H1 (cell line): ENCODE measurements around the gene PAAF1. TPM values are rescaled to one million over a fixed set of nuclear protein-coding genes. Genes with fewer than 3 reads are reported as not detected.

ENCODE experiments used
- CTCF ChIA-PET: fragments of 300-600 bp; sonication (Branson Sonifier 250); formaldehyde crosslinking; loops from one replicate; lab custom pipeline; 2021; ENCODE audit not compliant: partially characterized antibody; lab: Charles Lee
- POLR2A ChIA-PET: fragments of 300-600 bp; sonication (Branson Sonifier 250); formaldehyde crosslinking; loops from one replicate; lab custom pipeline; 2021; ENCODE audit warnings: inconsistent platforms; ENCODE audit not compliant: partially characterized antibody; lab: Charles Lee
- DNase-seq, 2 experiments: peaks; one replicate each; pipeline versions ENCODE4 v3.0.0 to v3.0.0-alpha.2; 2010 to 2022; ENCODE audit warnings: low spot score in 2 of 2, low read depth in 1 of 2, mixed read lengths in 1 of 2
- FAIRE-seq: peaks from 2 replicates; lab custom pipeline; 2011; peaks lifted over from hg19 to GRCh38; lab: Jason Lieb, UNC
- H2AFZ ChIP-seq: 2 replicates; pipeline ENCODE4 v1.8.1; 2012; ENCODE audit warnings: low read length, inconsistent platforms
- H2AK5ac ChIP-seq: 2 replicates; pipeline ENCODE4 v1.6.1; 2013; ENCODE audit warnings: low read depth, low read length
- H2BK120ac ChIP-seq: replicated peaks from 2 replicates; pipeline ENCODE3; 2013; ENCODE audit warnings: low read depth, low read length, inconsistent platforms
- H2BK12ac ChIP-seq: 2 replicates; pipeline ENCODE4 v1.6.1; 2013; ENCODE audit warnings: low read depth, low read length
- H2BK15ac ChIP-seq: 2 replicates; pipeline ENCODE4 v1.6.1; 2013; ENCODE audit warnings: low read length
- H2BK20ac ChIP-seq: 2 replicates; pipeline ENCODE4 v1.6.1; 2013; ENCODE audit warnings: low read length
- H2BK5ac ChIP-seq: 2 replicates; pipeline ENCODE4 v1.6.1; 2013; ENCODE audit warnings: low read depth, low read length
- H3K14ac ChIP-seq: 2 replicates; pipeline ENCODE4 v1.6.1; 2013; ENCODE audit warnings: inconsistent platforms; ENCODE audit not compliant: insufficient read length
- H3K18ac ChIP-seq: 2 replicates; pipeline ENCODE4 v1.6.1; 2013; ENCODE audit warnings: low read length; ENCODE audit errors: extremely low read depth
- H3K23ac ChIP-seq: 2 replicates; pipeline ENCODE4 v1.6.1; 2013; ENCODE audit warnings: inconsistent platforms; ENCODE audit not compliant: insufficient read length
- H3K23me2 ChIP-seq: 2 replicates; pipeline ENCODE4 v1.6.1; 2013; ENCODE audit warnings: low read depth, low read length
- H3K27ac ChIP-seq: 2 replicates; pipeline ENCODE4 v1.6.1; 2011; ENCODE audit warnings: low read depth, low read length, inconsistent platforms
- H3K27me3 ChIP-seq, 4 experiments: replicated peaks in 1 of 4; 1 replicate in 1 of 4; 2 replicates in 3 of 4; pipeline versions ENCODE4 v1.6.1 to v1.8.1; 2011 to 2013; ENCODE audit warnings: low read length in 3 of 4, mild to moderate bottlenecking in 3 of 4, inconsistent platforms in 2 of 4, mixed read lengths in 2 of 4, moderate library complexity in 1 of 4; ENCODE audit not compliant: control insufficient read depth in 3 of 4, insufficient read depth in 3 of 4; ENCODE audit errors: extremely low read depth in 1 of 4
- H3K36me3 ChIP-seq, 4 experiments: 2 replicates each; pipeline versions ENCODE4 v1.6.1 to v1.8.1; 2011 to 2013; ENCODE audit warnings: mild to moderate bottlenecking in 4 of 4, low read length in 3 of 4, moderate library complexity in 2 of 4, control low read depth in 1 of 4, inconsistent platforms in 1 of 4; ENCODE audit not compliant: insufficient read depth in 4 of 4, control insufficient read depth in 2 of 4
- H3K4ac ChIP-seq: replicated peaks from 2 replicates; pipeline ENCODE3; 2013; ENCODE audit warnings: low read length, low read depth, mixed read lengths, inconsistent platforms; ENCODE audit not compliant: insufficient read length
- H3K4me1 ChIP-seq, 4 experiments: replicated peaks in 1 of 4; 1 replicate in 1 of 4; 2 replicates in 3 of 4; pipeline versions ENCODE4 v1.6.1 to v1.8.1; 2011 to 2013; ENCODE audit warnings: low read length in 3 of 4, inconsistent platforms in 2 of 4, mixed read lengths in 1 of 4; ENCODE audit not compliant: insufficient read depth in 4 of 4, control insufficient read depth in 3 of 4
- H3K4me2 ChIP-seq, 2 experiments: 2 replicates each; pipeline versions ENCODE4 v1.6.1 to v1.8.1; 2011 to 2013; ENCODE audit warnings: low read depth in 2 of 2, low read length in 2 of 2, control low read depth in 1 of 2, inconsistent platforms in 1 of 2, mild to moderate bottlenecking in 1 of 2; ENCODE audit not compliant: insufficient read depth in 1 of 2
- H3K4me3 ChIP-seq, 4 experiments: fragments of 200-600, 300-600 bp in 1 of 4; sonication (generic), shearing (Covaris generic), sonication (Bioruptor Twin) in 1 of 4; 2 replicates each; pipeline versions ENCODE4 v1.5.1 to v1.8.1; 2011 to 2016; ENCODE audit warnings: low read length in 4 of 4, low read depth in 3 of 4, control low read depth in 2 of 4, inconsistent platforms in 2 of 4, mild to moderate bottlenecking in 2 of 4, mixed read lengths in 1 of 4, moderate library complexity in 1 of 4; ENCODE audit not compliant: insufficient read depth in 2 of 4; ENCODE audit errors: extremely low read depth in 1 of 4
- H3K56ac ChIP-seq: replicated peaks from 2 replicates; pipeline ENCODE3; 2013; ENCODE audit warnings: low read depth, mild to moderate bottlenecking, mixed read lengths, low read length, inconsistent platforms; ENCODE audit not compliant: insufficient read length
- H3K79me1 ChIP-seq: 2 replicates; pipeline ENCODE4 v1.6.1; 2013; ENCODE audit warnings: low read depth, low read length, control low read depth
- H3K79me2 ChIP-seq, 2 experiments: 2 replicates each; pipeline versions ENCODE4 v1.6.1 to v1.8.1; 2012 to 2013; ENCODE audit warnings: low read length in 2 of 2, mild to moderate bottlenecking in 2 of 2, inconsistent platforms in 1 of 2; ENCODE audit not compliant: insufficient read depth in 2 of 2, control insufficient read depth in 1 of 2
- H3K9ac ChIP-seq, 4 experiments: replicated peaks in 1 of 4; 1 replicate in 1 of 4; 2 replicates in 3 of 4; pipeline versions ENCODE4 v1.6.1 to v1.8.1; 2011 to 2013; ENCODE audit warnings: low read depth in 3 of 4, low read length in 3 of 4, control low read depth in 2 of 4, mild to moderate bottlenecking in 2 of 4, moderate library complexity in 2 of 4, inconsistent platforms in 1 of 4; ENCODE audit errors: extremely low read depth in 1 of 4
- H3K9me3 ChIP-seq, 2 experiments: 2 replicates each; pipeline versions ENCODE4 v1.6.1 to v1.8.1; 2012 to 2013; ENCODE audit warnings: mild to moderate bottlenecking in 2 of 2, moderate library complexity in 2 of 2, control low read depth in 1 of 2, inconsistent platforms in 1 of 2, low read depth in 1 of 2, low read length in 1 of 2, mixed read lengths in 1 of 2; ENCODE audit not compliant: insufficient read depth in 2 of 2
- H4K20me1 ChIP-seq, 2 experiments: replicated peaks in 1 of 2; 2 replicates each; pipeline versions ENCODE3 to v1.8.1; 2011 to 2013; ENCODE audit warnings: inconsistent platforms in 2 of 2, low read length in 2 of 2, mild to moderate bottlenecking in 1 of 2; ENCODE audit not compliant: insufficient read depth in 2 of 2, control insufficient read depth in 1 of 2
- H4K5ac ChIP-seq: 2 replicates; pipeline ENCODE4 v1.6.1; 2013; ENCODE audit warnings: low read length, low read depth, mixed read lengths, inconsistent platforms; ENCODE audit not compliant: insufficient read length
- H4K8ac ChIP-seq: 2 replicates; pipeline ENCODE4 v1.8.0; 2013; ENCODE audit warnings: mild to moderate bottlenecking, moderate library complexity, low read length, inconsistent platforms; ENCODE audit not compliant: insufficient read depth; ENCODE audit errors: extremely low read depth
- H4K91ac ChIP-seq: replicated peaks from 2 replicates; pipeline ENCODE3; 2013; ENCODE audit warnings: low read length, mixed read lengths, inconsistent platforms; ENCODE audit not compliant: insufficient read length
- KDM5A ChIP-seq: fragments of 200-600 bp; IDR thresholded peaks from 2 replicates; pipeline ENCODE4 v1.7.1; 2012; ENCODE audit warnings: mild to moderate bottlenecking, low read length, inconsistent platforms, mixed read lengths
- POLR2AphosphoS5 ChIP-seq: IDR thresholded peaks from 2 replicates; pipeline ENCODE4 v1.6.1; 2011; ENCODE audit warnings: low read depth, low read length
- SRF ChIP-seq: IDR thresholded peaks from 2 replicates; pipeline ENCODE4 v1.6.1; 2011; ENCODE audit warnings: mild to moderate bottlenecking, low read depth, low read length, moderate library complexity
- TEAD4 ChIP-seq: IDR thresholded peaks from 2 replicates; pipeline ENCODE4 v1.6.1; 2012; ENCODE audit warnings: low read depth, low read length, inconsistent platforms, mixed read lengths
- WGBS, 2 experiments: shearing (Covaris generic) in 1 of 2; methylation state at CpG; one replicate each; pipeline versions ENCODE4 v1.1.6 to v1.1.7; 2013 to 2015; ENCODE audit warnings: low lambda C conversion rate in 2 of 2, mixed read lengths in 2 of 2, inconsistent platforms in 1 of 2, low coverage in 1 of 2, missing lambda C conversion rate in 1 of 2; ENCODE audit not compliant: insufficient replicate concordance in 2 of 2, insufficient coverage in 1 of 2, insufficient read length in 1 of 2; ENCODE audit errors: extremely low coverage in 1 of 2, missing lambda C conversion rate in 1 of 2; 5-methylcytosine and 5-hydroxymethylcytosine counted together
- polyA plus RNA-seq, 7 experiments: library from polyadenylated mRNA; depleted of rRNA in 3 of 7; stranded (reverse) in 5 of 7; unstranded in 2 of 7; fragments of >200 nt in 5 of 7; fragments of 200-250 nt in 2 of 7; gene quantifications; 1 replicate in 5 of 7; 2 replicates in 1 of 7; 4 replicates in 1 of 7; pipeline versions ENCODE4 v1.2.1 to v1.2.3, GENCODE V29; 2011 to 2013; ENCODE audit warnings: missing spikeins in 2 of 7, mixed read lengths in 2 of 7
- total RNA-seq: library from RNA; stranded (reverse); fragmentation: NEBNext Ultra II Directional; extraction: Animal tissue kit (Norgen Biotek cat#: 25700); gene quantifications from 2 replicates; pipeline ENCODE4 v1.2.1, GENCODE V29; 2021

Gene PAAF1
- total and polyA plus RNA-seq, 2 of the 8 experiments (the other 6 are each of a cell fraction or from before 2014, with no cell fraction given): 24.4 to 28.8 TPM

DNA sequence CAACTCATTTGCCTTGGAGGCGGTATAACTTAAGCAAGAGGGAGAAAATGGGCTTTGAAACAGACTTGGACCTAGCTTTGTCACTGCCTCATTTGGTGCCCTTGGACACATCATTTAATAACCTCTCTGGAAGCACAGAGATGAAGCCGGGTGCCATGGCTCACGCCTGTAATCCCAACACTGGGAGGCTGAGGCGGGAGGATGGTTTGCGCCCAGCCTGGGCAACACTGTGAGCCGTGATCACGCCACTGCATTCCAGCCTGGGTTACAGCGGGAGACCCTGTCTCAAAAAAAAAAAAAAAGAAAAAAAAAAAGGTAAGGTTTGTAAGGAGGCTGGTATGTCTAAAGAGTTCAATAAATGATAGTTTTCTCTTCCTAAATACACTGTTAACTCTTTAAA is 959 bp upstream of the PAAF1 start:
- Histone ChIP-seq H3K9ac (peak overlapping the region; percentile 73 to 97 (median 91)), H3K56ac (no peak overlapping the region), H3K23ac (no peak overlapping the region), H3K79me2 (peaks cover 6 to 40% of the 10 kb centered on the region in 2 experiments; a peak in 3 of 4 replicates), H4K20me1 (peaks cover 5 to 6% of the 10 kb centered on the region in 2 experiments), H3K9me3 (no peaks in the 10 kb centered on the region), H2BK5ac (no peak overlapping the region), H2BK120ac (no peak overlapping the region), H2BK12ac (no peak overlapping the region), H3K4me3 (peak overlapping the region; percentile 57 to 100 (median 89)), H3K14ac (no peak overlapping the region), H3K18ac (no peak overlapping the region), H3K23me2 (peaks cover 10% of the 10 kb centered on the region; the same call in 1 of the 2 replicates), H2BK20ac (no peak overlapping the region), H4K91ac (no peak overlapping the region), H4K5ac (peak overlapping the region; percentile 80), H3K27ac (peak overlapping the region; percentile 89), H3K79me1 (peaks cover 15% of the 10 kb centered on the region), H2AK5ac (no peak overlapping the region), H3K27me3 (no peaks in the 10 kb centered on the region), H3K4ac (no peak overlapping the region), H3K36me3 (peaks cover 14 to 52% (median 29%) of the 10 kb centered on the region in 4 experiments), H3K4me2 (peak overlapping the region; percentile 88 to 89), H3K4me1 (peaks cover 4 to 10% (median 7%) of the 10 kb centered on the region in 4 experiments; a peak in 6 of 7 replicates), H4K8ac (no peak overlapping the region), H2AFZ (no peak overlapping the region), H2BK15ac (no peak overlapping the region)
- FAIRE-seq: no peak
- TF ChIP-seq SRF (no peak), TEAD4 (peak; percentile 83), KDM5A (0 out of 2 replicates have a peak, but pooled peaks have one; percentile 18), POLR2AphosphoS5 (0 out of 2 replicates have a peak, but pooled peaks have one; percentile 46)
- DNase-seq: no peak
- WGBS, 2 experiments: 32% methylated on average over 8 of the region's 8 CpGs; no CpG with 5 or more reads in 1 of the 2 experiments
- CTCF ChIA-PET: no interaction called here
- POLR2A ChIA-PET: interaction anchor here (0.7 to 7.8 kb wide), 5 partner anchors 9 to 36 kb away, joined by 3 to 55 read pairs (median 4); no protein-coding TSS in a partner anchor
